HCT116 (cell line): ENCODE measurements around the gene CRIM1.

Source experiments
- SRF ChIP-seq: IDR thresholded peaks from 2 replicates; pipeline ENCODE4 v1.6.1; 2012; ENCODE audit warnings: low read depth
- ZNF274 ChIP-seq: fragments of 200-500 bp; sonication (Bioruptor generic); IDR thresholded peaks from 2 replicates; pipeline ENCODE4 v1.6.1; 2014; ENCODE audit warnings: mild to moderate bottlenecking, low read depth, low read length, inconsistent platforms

DNA sequence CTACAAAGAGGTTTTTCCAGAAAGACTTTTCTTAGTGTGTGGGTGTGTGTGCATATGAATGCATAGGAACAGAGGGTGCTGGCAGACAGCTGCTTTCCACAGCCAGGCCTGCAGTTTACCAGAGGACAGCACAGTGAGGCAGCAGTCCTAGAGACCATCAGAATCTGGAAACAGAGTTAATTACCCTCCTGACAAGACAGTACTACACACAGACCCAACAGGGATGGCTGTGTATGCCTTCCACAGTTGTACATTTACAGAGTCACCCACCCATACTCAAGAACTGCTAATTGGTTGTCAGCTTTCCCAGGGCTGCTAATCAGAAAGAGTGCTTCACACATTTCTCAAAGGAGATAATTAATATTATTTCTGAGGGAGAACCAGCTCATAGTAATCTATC, 137.7 kb downstream of the CRIM1 start:
- TF ChIP-seq ZNF274 (no peak), SRF (no peak)
